A549 (cell line): ENCODE results near the gene RTEL1. TPM values are rescaled to one million over a fixed set of nuclear protein-coding genes. Genes with fewer than 3 reads are reported as not detected.
A peak's percentile ranks its signal among the peaks of the same experiment; 100 is the strongest.

Source experiments
- ATAC-seq, 2 experiments: fragments of 200-7000 bp in 1 of 2; fragments of >200 bp in 1 of 2; cut with Nextera tagmentation in 1 of 2; cut with Tn5 transposase in 1 of 2; 3 replicates each; pipeline versions ENCODE4 v1.8.0 to v1.9.1; 2018 to 2020; ENCODE audit warnings: mild to moderate bottlenecking in 1 of 2, moderate library complexity in 1 of 2
- CTCF ChIA-PET: fragments of 300-600 bp; sonication (Branson Sonifier 250); formaldehyde crosslinking; extraction: SDS; loops from one replicate; lab custom pipeline; 2021; ENCODE audit warnings: antibody characterized with exemption, inconsistent platforms; lab: Yijun Ruan, JAX
- POLR2A ChIA-PET: fragments of 350-600 bp; formaldehyde crosslinking; extraction: SDS; loops from one replicate; lab custom pipeline; 2021; ENCODE audit warnings: antibody characterized with exemption, inconsistent platforms; lab: Yijun Ruan, JAX
- DNase-seq, 2 experiments: peaks; one replicate each; pipeline versions ENCODE4 v3.0.0 to v3.0.0-alpha.2; 2011 to 2016; ENCODE audit warnings: low read depth in 1 of 2, low spot score in 1 of 2
- FAIRE-seq: peaks from 2 replicates; lab custom pipeline; 2011; peaks lifted over from hg19 to GRCh38; lab: Jason Lieb, UNC
- H3K27ac ChIP-seq, 2 experiments: fragments of >200 bp; sonication (Bioruptor Twin); formaldehyde crosslinking; 3 replicates each; pipeline ENCODE4 v1.5.1; 2016 to 2017
- H3K4me1 ChIP-seq: fragments of >200 bp; sonication (Bioruptor Twin); formaldehyde crosslinking; 3 replicates; pipeline ENCODE4 v1.6.1; 2016
- H3K4me2 ChIP-seq: fragments of >200 bp; sonication (Bioruptor Twin); formaldehyde crosslinking; 3 replicates; pipeline ENCODE4 v1.6.1; 2016
- H3K4me3 ChIP-seq: fragments of >200 bp; sonication (Bioruptor Twin); formaldehyde crosslinking; 3 replicates; pipeline ENCODE4 v1.5.1; 2016
- H3K9me3 ChIP-seq: fragments of >200 bp; sonication (Bioruptor Twin); formaldehyde crosslinking; 3 replicates; pipeline ENCODE4 v1.6.1; 2016
- BHLHE40 ChIP-seq: IDR thresholded peaks from 2 replicates; pipeline ENCODE4 v1.6.1; 2012; ENCODE audit warnings: low read depth, low read length, inconsistent platforms
- ESRRA ChIP-seq: fragments of 150-350 bp; IDR thresholded peaks from 2 replicates; pipeline ENCODE4 v1.6.1; 2014; ENCODE audit warnings: mild to moderate bottlenecking, low read length, borderline replicate concordance
- FOSB ChIP-seq: fragments of 250-450 bp; sonication (Bioruptor Pico); IDR thresholded peaks from 2 replicates; pipeline ENCODE4 v1.5.0; 2020; ENCODE audit warnings: mild to moderate bottlenecking, moderate library complexity
- FOSL2 ChIP-seq, 2 experiments: fragments of 450-650 bp in 1 of 2; fragments of >200 bp in 1 of 2; sonication (Bioruptor Twin) in 1 of 2; formaldehyde crosslinking; IDR thresholded peaks; 2 replicates each; pipeline versions ENCODE4 v1.5.0 to v1.6.1; 2016 to 2020; ENCODE audit warnings: mild to moderate bottlenecking in 1 of 2, moderate library complexity in 1 of 2
- HES2 ChIP-seq: fragments of >200 bp; sonication (Bioruptor Twin); formaldehyde crosslinking; IDR thresholded peaks from 2 replicates; pipeline ENCODE4 v1.6.1; 2016
- HEYL ChIP-seq: fragments of 250-450 bp; sonication (Bioruptor Pico); IDR thresholded peaks from 2 replicates; pipeline ENCODE4 v1.8.0; 2021; ENCODE audit warnings: mild to moderate bottlenecking, moderate library complexity
- HOXA7 ChIP-seq: fragments of 250-450 bp; sonication (Bioruptor Pico); IDR thresholded peaks from 2 replicates; pipeline ENCODE4 v1.5.0; 2020; ENCODE audit warnings: mild to moderate bottlenecking, moderate library complexity
- HOXB13 ChIP-seq: fragments of 250-450 bp; sonication (Bioruptor Pico); IDR thresholded peaks from 2 replicates; pipeline ENCODE4 v1.5.0; 2020; ENCODE audit warnings: low read depth, mild to moderate bottlenecking, moderate library complexity
- JUN ChIP-seq, 2 experiments: fragments of >200 bp; sonication (Bioruptor Twin); formaldehyde crosslinking; IDR thresholded peaks; 2 replicates in 1 of 2; 3 replicates in 1 of 2; pipeline ENCODE4 v1.6.1; 2016 to 2017
- KDM1A ChIP-seq: fragments of 200-600 bp; sonication (generic); IDR thresholded peaks from 2 replicates; pipeline ENCODE4 v1.6.1; 2016; ENCODE audit warnings: low read depth, mild to moderate bottlenecking
- KDM5A ChIP-seq: fragments of 200-600 bp; sonication (generic); IDR thresholded peaks from 2 replicates; pipeline ENCODE4 v1.6.1; 2016; ENCODE audit warnings: antibody characterized with exemption, mild to moderate bottlenecking
- NPAS2 ChIP-seq: fragments of 250-450 bp; sonication (Bioruptor Pico); IDR thresholded peaks from 2 replicates; pipeline ENCODE4 v1.8.0; 2022; ENCODE audit warnings: mild to moderate bottlenecking, moderate library complexity, borderline replicate concordance
- NR3C1 ChIP-seq: fragments of >200 bp; sonication (Bioruptor Twin); formaldehyde crosslinking; IDR thresholded peaks from 3 replicates; pipeline ENCODE4 v1.6.1; 2017
- PBX3 ChIP-seq: IDR thresholded peaks from 2 replicates; pipeline ENCODE4 v1.6.1; 2012
- POLR2A ChIP-seq: IDR thresholded peaks from 2 replicates; pipeline ENCODE4 v1.6.1; 2012; ENCODE audit warnings: mild to moderate bottlenecking, low read length
- RARB ChIP-seq: fragments of 250-450 bp; sonication (Bioruptor Pico); IDR thresholded peaks from 2 replicates; pipeline ENCODE4 v1.8.0; 2021; ENCODE audit warnings: mild to moderate bottlenecking, moderate library complexity
- RCOR1 ChIP-seq: fragments of 150-350 bp; IDR thresholded peaks from 2 replicates; pipeline ENCODE4 v1.6.1; 2014; ENCODE audit warnings: antibody characterized with exemption, low read length, low read depth
- USF2 ChIP-seq: fragments of 450-650 bp; IDR thresholded peaks from 2 replicates; pipeline ENCODE4 v1.6.1; 2014; ENCODE audit warnings: antibody characterized with exemption
- ZFP36 ChIP-seq: fragments of 450-650 bp; IDR thresholded peaks from 2 replicates; pipeline ENCODE4 v1.6.1; 2014; ENCODE audit warnings: borderline replicate concordance; ENCODE audit not compliant: partially characterized antibody
- ZSCAN20 ChIP-seq: fragments of 250-450 bp; sonication (Bioruptor Pico); IDR thresholded peaks from 2 replicates; pipeline ENCODE4 v1.8.0; 2022; ENCODE audit warnings: mild to moderate bottlenecking, moderate library complexity
- WGBS: methylation state at CpG from one replicate; pipeline ENCODE4 v1.1.6; 2017; ENCODE audit errors: missing lambda C conversion rate; 5-methylcytosine and 5-hydroxymethylcytosine counted together
- polyA plus RNA-seq, 4 experiments: library from polyadenylated mRNA; depleted of rRNA in 3 of 4; stranded (reverse); fragments of >200 nt; fragmentation: RNase III in 1 of 4; extraction: RNeasy Plus Mini Kit Qiagen cat#74134 plus additional on column Dnase treatment in 1 of 4; gene quantifications; 2 replicates in 3 of 4; 3 replicates in 1 of 4; pipeline ENCODE4 v1.2.3, GENCODE V29; 2011 to 2017

RTEL1 gene
- polyA plus RNA-seq, 2 of the 4 experiments (the other 2 are of a cell fraction) = 11.3 to 12.6 TPM

DNA sequence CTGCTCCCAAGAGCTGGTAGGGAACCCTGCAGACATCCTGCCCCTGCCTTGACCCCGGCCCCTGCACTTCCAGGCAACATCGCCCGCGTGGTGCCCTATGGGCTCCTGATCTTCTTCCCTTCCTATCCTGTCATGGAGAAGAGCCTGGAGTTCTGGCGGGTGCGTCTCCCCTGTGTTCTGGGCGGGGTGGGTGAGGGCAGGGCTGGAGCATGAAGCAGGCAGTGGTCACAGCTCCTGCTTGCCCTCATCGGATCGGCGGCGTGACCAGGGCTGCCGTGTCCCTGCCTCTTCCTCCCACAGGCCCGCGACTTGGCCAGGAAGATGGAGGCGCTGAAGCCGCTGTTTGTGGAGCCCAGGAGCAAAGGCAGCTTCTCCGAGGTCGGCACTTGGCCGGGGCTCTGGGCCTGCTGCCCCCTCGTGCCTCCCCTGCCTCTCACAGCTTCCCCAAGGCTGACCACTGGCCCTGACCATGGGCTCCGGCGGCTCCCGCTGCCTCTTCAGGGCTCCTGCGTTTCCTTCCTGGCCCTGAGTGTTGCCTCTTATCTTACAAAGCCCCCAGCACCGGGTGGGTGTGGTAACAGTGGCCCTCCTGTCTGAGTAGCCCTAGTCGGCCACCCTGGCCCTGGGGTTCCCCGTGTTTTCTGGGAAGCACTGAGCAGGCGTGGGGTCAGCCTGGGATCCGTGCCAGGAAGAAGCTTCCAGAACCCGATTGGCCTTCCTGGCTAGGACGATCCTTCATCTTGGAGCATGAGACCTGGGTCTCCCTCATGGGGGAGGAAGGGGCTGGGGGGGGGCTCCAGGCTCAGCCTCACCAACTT is 30.3 kb downstream of the RTEL1 start:
- FAIRE-seq (no peak), ATAC-seq (no peak), DNase-seq (no peak)
- peaks cover 36% of the 10 kb centered on the region for H3K4me1 ChIP-seq
- no peak overlapping the region for H3K4me3 ChIP-seq
- 93% methylated on average over 20 of the region's 31 CpGs for WGBS
- H3K4me2 ChIP-seq = no peak overlapping the region
- ChIA-PET CTCF (interaction anchor here (0.6 to 2.8 kb wide), 5 partner anchors 8 to 175 kb away, joined by 3 to 8 read pairs (median 6); partner anchors contain the start of genes PTK6 and RTEL1), POLR2A (interaction anchor here (0.6 to 0.9 kb wide), 2 partner anchors 10 to 150 kb away, joined by 3 to 5 read pairs; no protein-coding TSS in a partner anchor)
- no peaks in the 10 kb centered on the region for H3K9me3 ChIP-seq
- H3K27ac ChIP-seq = peak overlapping the region in 1 of 2 experiments; percentile 83; a peak in 2 of 6 replicates
- TF ChIP-seq ZSCAN20 (CRISPR knock-in tag) (no peak), ZFP36 (no peak), RCOR1 (no peak), FOSL2 (IDR thresholded peaks at IDR 0.05) (no peak), FOSL2 (CRISPR knock-in tag; IDR thresholded peaks at IDR 0.05) (no peak), NPAS2 (CRISPR knock-in tag) (no peak), PBX3 (peak; percentile 46), RARB (no peak), FOSB (CRISPR knock-in tag) (no peak)

- FAIRE-seq = no peak
- DNase-seq = no peak
- TF ChIP-seq POLR2A (0 out of 2 replicates have a peak, but pooled peaks have one; percentile 14), HOXB13 (CRISPR knock-in tag) (no peak), JUN (IDR thresholded peaks at IDR 0.05) (0 out of 5 replicates have a peak, but pooled peaks of 1 of the 2 experiments have one; percentile 28), NR3C1 (no peak), BHLHE40 (no peak), KDM1A (no peak), HEYL (no peak), HES2 (no peak), HOXA7 (no peak), USF2 (no peak), KDM5A (no peak), ESRRA (no peak)
- Histone ChIP-seq H3K9me3 (no peaks in the 10 kb centered on the region), H3K4me2 (no peak overlapping the region), H3K4me1 (peaks cover 35% of the 10 kb centered on the region), H3K4me3 (no peak overlapping the region), H3K27ac (0 out of 6 replicates have a peak overlapping the region, but pooled peaks of 1 of the 2 experiments have one; percentile 83)
- ChIA-PET POLR2A (no interaction called here), CTCF (interaction anchor here (0.6 to 2.8 kb wide), 5 partner anchors 9 to 174 kb away, joined by 3 to 8 read pairs (median 6); partner anchors contain the start of genes PTK6 and RTEL1)
- no peak for ATAC-seq
- 93% methylated on average over 16 of the region's 44 CpGs for WGBS
These were observed 31.2 kb downstream of the RTEL1 start for GRCh38 chr20:63689046-63690002.
